ENCODE data around the gene KAZN. TPM values are rescaled to one million over a fixed set of nuclear protein-coding genes. Genes with fewer than 3 reads are reported as not detected.

Gene KAZN
- total and polyA plus RNA-seq, 2 donors: 7.2 to 8.4 TPM

GRCh38 chr1:14941864-14942263 is 343.4 kb downstream of the KAZN start:
- Histone ChIP-seq H3K27ac (ENCODE audit: low read depth) (no peak overlapping the region), H3K36me3 (ENCODE audit: insufficient read depth) (no peaks in the 10 kb centered on the region), H3K4me1 (ENCODE audit: insufficient read depth) (no peaks in the 10 kb centered on the region), H3K4me3 (ENCODE audit: low read depth, low read length) (no peak overlapping the region)
- DNase-seq (ENCODE audit: extremely low spot score): no peak
- 80% methylated on average over 9 of the region's 9 CpGs for WGBS

DNA sequence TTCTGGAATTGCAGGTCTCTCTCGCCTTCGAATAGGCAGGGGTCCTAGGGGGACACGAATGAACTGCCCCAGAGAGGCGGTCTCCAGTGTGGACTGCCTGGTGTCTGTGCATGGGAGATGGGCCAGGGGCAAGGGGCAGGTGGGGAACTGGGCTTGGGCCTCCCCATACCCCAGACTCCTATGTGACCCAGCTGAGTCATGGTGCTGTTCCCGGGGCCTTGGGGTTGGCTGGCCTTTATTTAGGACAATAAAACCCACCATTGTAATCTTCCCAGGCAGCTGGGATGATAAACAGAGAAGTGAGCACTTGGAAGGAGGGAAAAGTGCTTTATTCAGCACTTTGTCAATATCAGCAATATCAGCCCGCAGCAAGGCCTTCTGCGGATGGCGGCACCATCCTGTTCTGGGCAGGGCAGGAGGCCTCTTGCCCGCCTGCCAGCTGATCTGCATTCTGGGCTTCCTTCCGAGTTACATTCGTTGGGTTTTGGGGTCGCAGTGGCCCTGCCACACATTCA is 346.0 kb downstream of the KAZN start:
- no peak for DNase-seq (ENCODE audit: extremely low spot score)
- Histone ChIP-seq H3K4me3 (ENCODE audit: low read depth, low read length) (no peak overlapping the region), H3K36me3 (ENCODE audit: insufficient read depth) (no peaks in the 10 kb centered on the region), H3K27ac (ENCODE audit: low read depth) (no peak overlapping the region), H3K4me1 (ENCODE audit: insufficient read depth) (no peaks in the 10 kb centered on the region)
- 49% methylated on average over 12 of the region's 12 CpGs for WGBS

- no peaks in the 10 kb centered on the region for H3K4me1 ChIP-seq (ENCODE audit: insufficient read depth)
- WGBS: 20% methylated on average over 26 of the region's 26 CpGs
- DNase-seq (ENCODE audit: extremely low spot score): peak; percentile 78
- H3K36me3 ChIP-seq (ENCODE audit: insufficient read depth): no peaks in the 10 kb centered on the region
- H3K27ac ChIP-seq (ENCODE audit: low read depth): peak overlapping the region; percentile 79
- no peak overlapping the region for H3K4me3 ChIP-seq (ENCODE audit: low read depth, low read length)
These were observed 346.9 kb downstream of the KAZN start for GRCh38 chr1:14945132-14946010.

GRCh38 chr1:14946011-14946359 is 347.5 kb downstream of the KAZN start:
- peak overlapping the region; percentile 79 for H3K27ac ChIP-seq (ENCODE audit: low read depth)
- H3K4me1 ChIP-seq (ENCODE audit: insufficient read depth): no peaks in the 10 kb centered on the region
- WGBS: 56% methylated on average over 4 of the region's 4 CpGs
- H3K4me3 ChIP-seq (ENCODE audit: low read depth, low read length): no peak overlapping the region
- H3K36me3 ChIP-seq (ENCODE audit: insufficient read depth): no peaks in the 10 kb centered on the region
- DNase-seq (ENCODE audit: extremely low spot score): no peak

DNA sequence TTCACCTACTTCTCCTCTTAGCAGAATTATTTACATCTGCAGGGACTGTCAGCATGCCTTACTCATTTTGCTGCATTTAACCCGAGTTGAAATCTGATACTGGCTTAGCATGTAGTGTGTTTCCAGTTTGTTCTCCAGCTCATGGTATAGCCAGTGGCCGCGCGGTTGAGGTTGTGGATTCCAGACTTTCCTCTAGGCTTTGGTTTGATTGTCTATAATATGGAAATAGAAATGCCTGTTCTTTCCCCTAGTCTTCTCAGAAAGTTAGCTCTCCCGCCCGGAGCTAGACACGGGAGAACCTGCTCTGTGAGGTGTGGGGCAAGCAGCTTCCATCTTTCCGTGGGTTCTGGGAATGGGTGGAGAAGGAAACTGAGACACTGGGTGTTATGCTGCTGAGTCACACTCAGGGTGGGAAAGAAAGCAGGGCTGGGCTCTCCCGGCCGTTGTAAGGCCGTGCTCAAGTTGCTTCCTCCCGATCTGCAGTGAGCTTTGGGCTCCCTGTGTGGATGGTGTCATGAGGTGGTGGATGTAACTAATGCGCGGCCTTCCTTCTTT is 348.3 kb downstream of the KAZN start:
- DNase-seq (ENCODE audit: extremely low spot score): no peak
- H3K4me3 ChIP-seq (ENCODE audit: low read depth, low read length): no peak overlapping the region
- 48% methylated on average over 14 of the region's 14 CpGs for WGBS
- no peaks in the 10 kb centered on the region for H3K4me1 ChIP-seq (ENCODE audit: insufficient read depth)
- no peaks in the 10 kb centered on the region for H3K36me3 ChIP-seq (ENCODE audit: insufficient read depth)
- peak overlapping the region; percentile 35 for H3K27ac ChIP-seq (ENCODE audit: low read depth)

DNA sequence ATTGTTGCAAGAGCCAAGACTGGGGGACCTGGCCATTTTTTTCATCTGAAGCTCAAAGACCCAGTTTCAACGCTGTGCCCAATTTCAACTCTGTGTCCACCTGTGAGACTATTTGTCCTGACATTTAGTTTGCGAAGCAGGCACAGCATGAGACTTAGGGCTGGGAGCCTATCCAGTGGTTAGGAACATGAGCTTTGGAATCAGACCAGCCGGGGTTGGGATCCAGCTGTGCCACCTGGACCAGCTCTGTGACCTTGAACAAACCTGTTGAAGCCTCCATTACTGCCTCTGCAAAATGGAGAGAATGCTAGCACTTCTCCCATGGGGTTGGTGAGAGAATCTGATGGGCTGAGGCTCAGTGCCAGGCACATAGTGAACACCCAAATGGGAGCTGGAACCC is 348.9 kb downstream of the KAZN start:
- Histone ChIP-seq H3K4me3 (ENCODE audit: low read depth, low read length) (no peak overlapping the region), H3K27ac (ENCODE audit: low read depth) (no peak overlapping the region)

DNA sequence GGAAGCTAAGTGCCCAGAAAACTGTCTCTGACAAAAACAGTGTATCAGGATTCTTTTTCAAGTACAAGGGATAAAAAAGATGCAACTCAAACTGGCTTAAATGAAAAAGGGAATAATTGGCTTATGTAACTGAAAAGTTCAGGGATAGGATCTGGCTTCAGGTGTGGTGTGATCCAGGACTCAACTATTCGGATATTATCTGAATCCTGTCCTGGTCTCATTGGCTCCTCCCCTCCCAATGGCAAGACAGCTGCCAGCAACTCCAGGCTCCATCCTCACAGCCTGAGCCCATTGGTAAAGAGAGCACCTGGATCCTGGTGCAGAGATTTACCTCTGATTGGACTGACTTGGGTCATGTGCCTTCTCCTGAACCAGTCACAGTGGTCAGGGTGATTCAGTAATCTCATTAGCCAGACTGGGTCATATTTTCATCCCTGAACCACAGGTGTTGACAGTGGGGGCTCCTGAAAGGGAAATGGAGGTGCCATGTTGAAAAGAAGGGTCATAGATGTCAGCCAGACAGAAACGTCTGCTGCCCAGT is 349.7 kb downstream of the KAZN start:
- Histone ChIP-seq H3K27ac (ENCODE audit: low read depth) (no peak overlapping the region), H3K4me3 (ENCODE audit: low read depth, low read length) (no peak overlapping the region), H3K4me1 (ENCODE audit: insufficient read depth) (no peaks in the 10 kb centered on the region), H3K36me3 (ENCODE audit: insufficient read depth) (no peaks in the 10 kb centered on the region)
- no peak for DNase-seq (ENCODE audit: extremely low spot score)
- WGBS: 92% methylated on average over 2 of the region's 2 CpGs

More for the DNA sequence above, 348.9 kb downstream of the KAZN start:
- Histone ChIP-seq H3K4me1 (ENCODE audit: insufficient read depth) (no peaks in the 10 kb centered on the region), H3K36me3 (ENCODE audit: insufficient read depth) (no peaks in the 10 kb centered on the region)
- WGBS: 90% methylated on average over 3 of the region's 3 CpGs
- DNase-seq (ENCODE audit: extremely low spot score): no peak

- H3K4me3 ChIP-seq (ENCODE audit: low read depth, low read length): no peak overlapping the region
- WGBS: 91% methylated on average over 6 of the region's 6 CpGs
- no peaks in the 10 kb centered on the region for H3K4me1 ChIP-seq (ENCODE audit: insufficient read depth)
- no peaks in the 10 kb centered on the region for H3K36me3 ChIP-seq (ENCODE audit: insufficient read depth)
- no peak overlapping the region for H3K27ac ChIP-seq (ENCODE audit: low read depth)
- no peak for DNase-seq (ENCODE audit: extremely low spot score)
These were observed 350.9 kb downstream of the KAZN start for GRCh38 chr1:14949270-14949835.

- 86% methylated on average over 20 of the region's 20 CpGs for WGBS
- DNase-seq (ENCODE audit: extremely low spot score): no peak
- Histone ChIP-seq H3K4me3 (ENCODE audit: low read depth, low read length) (no peak overlapping the region), H3K4me1 (ENCODE audit: insufficient read depth) (no peaks in the 10 kb centered on the region), H3K36me3 (ENCODE audit: insufficient read depth) (no peaks in the 10 kb centered on the region), H3K27ac (ENCODE audit: low read depth) (no peak overlapping the region)
These were observed 351.6 kb downstream of the KAZN start for GRCh38 chr1:14949836-14950713.

- no peak overlapping the region for H3K27ac ChIP-seq (ENCODE audit: low read depth)
- 98% methylated on average over 5 of the region's 5 CpGs for WGBS
- no peak for DNase-seq (ENCODE audit: extremely low spot score)
- no peaks in the 10 kb centered on the region for H3K4me1 ChIP-seq (ENCODE audit: insufficient read depth)
- no peak overlapping the region for H3K4me3 ChIP-seq (ENCODE audit: low read depth, low read length)
- H3K36me3 ChIP-seq (ENCODE audit: insufficient read depth): no peaks in the 10 kb centered on the region
These were observed 353.3 kb downstream of the KAZN start for GRCh38 chr1:14951766-14952165.

GRCh38 chr1:14952626-14953314 is 354.3 kb downstream of the KAZN start:
- Histone ChIP-seq H3K36me3 (ENCODE audit: insufficient read depth) (no peaks in the 10 kb centered on the region), H3K4me1 (ENCODE audit: insufficient read depth) (no peaks in the 10 kb centered on the region), H3K4me3 (ENCODE audit: low read depth, low read length) (no peak overlapping the region), H3K27ac (ENCODE audit: low read depth) (no peak overlapping the region)
- no peak for DNase-seq (ENCODE audit: extremely low spot score)
- 91% methylated on average over 11 of the region's 11 CpGs for WGBS

DNA sequence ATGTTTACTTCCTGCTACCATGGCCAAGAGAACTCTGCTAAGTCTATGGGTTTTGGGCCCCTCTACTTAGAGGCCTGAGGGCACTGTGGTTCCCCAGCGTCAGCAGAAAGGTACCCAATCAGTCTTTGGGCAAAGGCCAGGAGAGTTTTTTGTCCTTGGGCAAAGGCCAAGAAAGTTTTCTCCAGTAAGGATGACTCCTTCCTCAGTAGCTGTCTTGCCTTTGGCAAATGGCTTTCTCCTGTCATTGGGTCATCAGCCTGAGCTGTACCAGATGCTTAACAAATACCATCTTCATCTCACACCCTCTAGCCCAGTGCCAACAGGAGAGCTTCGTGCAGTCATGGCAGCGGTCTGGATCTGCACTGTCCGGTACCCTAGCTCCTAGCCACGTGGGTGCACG is 355.7 kb downstream of the KAZN start:
- DNase-seq (ENCODE audit: extremely low spot score): no peak
- no peaks in the 10 kb centered on the region for H3K36me3 ChIP-seq (ENCODE audit: insufficient read depth)
- H3K4me3 ChIP-seq (ENCODE audit: low read depth, low read length): no peak overlapping the region
- WGBS: 80% methylated on average over 6 of the region's 6 CpGs
- H3K4me1 ChIP-seq (ENCODE audit: insufficient read depth): no peaks in the 10 kb centered on the region
- H3K27ac ChIP-seq (ENCODE audit: low read depth): no peak overlapping the region

- Histone ChIP-seq H3K4me1 (ENCODE audit: insufficient read depth) (no peaks in the 10 kb centered on the region), H3K36me3 (ENCODE audit: insufficient read depth) (no peaks in the 10 kb centered on the region), H3K27ac (ENCODE audit: low read depth) (no peak overlapping the region), H3K4me3 (ENCODE audit: low read depth, low read length) (no peak overlapping the region)
- DNase-seq (ENCODE audit: extremely low spot score): no peak
- WGBS: 96% methylated on average over 10 of the region's 10 CpGs
These were observed 356.4 kb downstream of the KAZN start for GRCh38 chr1:14954930-14955329.
